PC-3 (cell line): ENCODE data around the gene OR10T2. TPM values are rescaled to one million over a fixed set of nuclear protein-coding genes. Genes with fewer than 3 reads are reported as not detected.

ENCODE experiments used
- ATAC-seq: fragments of 200-7000 bp; cut with Tn5 transposase; 2 replicates; pipeline ENCODE4 v1.9.1; 2020; ENCODE audit warnings: mild to moderate bottlenecking, moderate library complexity
- BruUV-seq: library from RNA; stranded (reverse); fragments of 400-500 nt; replicated peaks from 2 replicates; lab custom pipeline; 2021; lab: Mats Ljungman, UMichigan
- CTCF ChIA-PET: fragments of 300-600 bp; sonication (Branson Sonifier 250); formaldehyde crosslinking; loops from one replicate; lab custom pipeline; 2022; ENCODE audit warnings: antibody characterized with exemption; lab: Charles Lee
- POLR2A ChIA-PET: fragments of 300-600 bp; sonication (Branson Sonifier 250); formaldehyde crosslinking; loops from one replicate; lab custom pipeline; 2022; ENCODE audit warnings: antibody characterized with exemption; ENCODE audit not compliant: unreplicated experiment; lab: Charles Lee
- DNase-seq: peaks from one replicate; pipeline ENCODE4 v3.0.0-alpha.2; 2015
- H2AFZ ChIP-seq: fragments of 300-600 bp; sonication (generic); 2 replicates; pipeline ENCODE4 v1.6.0; 2016; ENCODE audit warnings: antibody characterized with exemption, low read length
- H3F3A ChIP-seq: fragments of 300-600 bp; sonication (generic); one replicate; pipeline ENCODE4 v1.6.0; 2017; ENCODE audit warnings: antibody characterized with exemption, low read length, control low read depth, mild to moderate bottlenecking; ENCODE audit not compliant: unreplicated experiment
- H3K27ac ChIP-seq: fragments of 300-600 bp; sonication (generic); 2 replicates; pipeline ENCODE4 v1.5.1; 2016; ENCODE audit warnings: mild to moderate bottlenecking, low read length
- H3K27me3 ChIP-seq: fragments of 300-600 bp; sonication (generic); 2 replicates; pipeline ENCODE4 v1.6.1; 2016; ENCODE audit warnings: low read length, mixed read lengths
- H3K36me3 ChIP-seq: fragments of 300-600 bp; sonication (generic); 2 replicates; pipeline ENCODE4 v1.6.1; 2016; ENCODE audit warnings: low read depth, mixed run types, low read length, mixed read lengths
- H3K4me1 ChIP-seq: fragments of 300-600 bp; sonication (generic); 2 replicates; pipeline ENCODE4 v1.5.1; 2016; ENCODE audit warnings: low read length; ENCODE audit not compliant: insufficient read depth
- H3K4me2 ChIP-seq: fragments of 300-600 bp; sonication (generic); 2 replicates; pipeline ENCODE4 v1.6.0; 2016; ENCODE audit warnings: low read length
- H3K4me3 ChIP-seq: fragments of 300-600 bp; sonication (generic); 2 replicates; pipeline ENCODE4 v1.5.1; 2016; ENCODE audit warnings: mild to moderate bottlenecking, low read length, mixed read lengths
- H3K79me2 ChIP-seq: fragments of 300-600 bp; sonication (generic); 2 replicates; pipeline ENCODE4 v1.6.1; 2017; ENCODE audit warnings: low read length, mixed read lengths
- H3K9ac ChIP-seq: fragments of 300-600 bp; sonication (generic); 2 replicates; pipeline ENCODE4 v1.6.0; 2016; ENCODE audit warnings: mild to moderate bottlenecking, low read length
- H3K9me2 ChIP-seq: fragments of 300-600 bp; sonication (generic); replicated peaks from 2 replicates; pipeline ENCODE4 v1.6.1; 2016; ENCODE audit warnings: mixed run types, low read length, mixed read lengths
- H3K9me3 ChIP-seq: fragments of 300-600 bp; sonication (generic); 2 replicates; pipeline ENCODE4 v1.6.1; 2016; ENCODE audit warnings: low read length, mixed read lengths
- H4K20me1 ChIP-seq: fragments of 300-600 bp; sonication (generic); 2 replicates; pipeline ENCODE4 v1.6.1; 2016; ENCODE audit warnings: low read length, mixed read lengths
- EZH2 ChIP-seq: fragments of 300-600 bp; sonication (generic); IDR thresholded peaks from one replicate; pipeline ENCODE4 v1.6.1; 2017; ENCODE audit warnings: antibody characterized with exemption, mild to moderate bottlenecking, low read length; ENCODE audit not compliant: unreplicated experiment
- EZH2phosphoT487 ChIP-seq: fragments of 300-600 bp; sonication (generic); IDR thresholded peaks from 2 replicates; pipeline ENCODE4 v1.6.1; 2018; ENCODE audit warnings: mild to moderate bottlenecking, antibody characterized with exemption, low read length, borderline replicate concordance
- intact Hi-C: fragments of 100-400 bp; cut with micrococcal nuclease; formaldehyde crosslinking; loops from 2 replicates; pipeline ENCODE4 v1.9.0; 2023
- total RNA-seq: library from RNA; depleted of rRNA; stranded (reverse); fragments of >200 nt; gene quantifications from 2 replicates; pipeline ENCODE4 v1.2.3, GENCODE V29; 2014
- TF ChIP-seq, protein P1 (sequence below): fragments of 300-600 bp; sonication (generic); conservative IDR thresholded peaks from 2 replicates; pipeline ENCODE4 v1.5.1; 2017; ENCODE audit warnings: antibody characterized with exemption, low read depth, mild to moderate bottlenecking, low read length

OR10T2 gene
- total RNA-seq, 1 experiment from 2014 or later: not detected

DNA sequence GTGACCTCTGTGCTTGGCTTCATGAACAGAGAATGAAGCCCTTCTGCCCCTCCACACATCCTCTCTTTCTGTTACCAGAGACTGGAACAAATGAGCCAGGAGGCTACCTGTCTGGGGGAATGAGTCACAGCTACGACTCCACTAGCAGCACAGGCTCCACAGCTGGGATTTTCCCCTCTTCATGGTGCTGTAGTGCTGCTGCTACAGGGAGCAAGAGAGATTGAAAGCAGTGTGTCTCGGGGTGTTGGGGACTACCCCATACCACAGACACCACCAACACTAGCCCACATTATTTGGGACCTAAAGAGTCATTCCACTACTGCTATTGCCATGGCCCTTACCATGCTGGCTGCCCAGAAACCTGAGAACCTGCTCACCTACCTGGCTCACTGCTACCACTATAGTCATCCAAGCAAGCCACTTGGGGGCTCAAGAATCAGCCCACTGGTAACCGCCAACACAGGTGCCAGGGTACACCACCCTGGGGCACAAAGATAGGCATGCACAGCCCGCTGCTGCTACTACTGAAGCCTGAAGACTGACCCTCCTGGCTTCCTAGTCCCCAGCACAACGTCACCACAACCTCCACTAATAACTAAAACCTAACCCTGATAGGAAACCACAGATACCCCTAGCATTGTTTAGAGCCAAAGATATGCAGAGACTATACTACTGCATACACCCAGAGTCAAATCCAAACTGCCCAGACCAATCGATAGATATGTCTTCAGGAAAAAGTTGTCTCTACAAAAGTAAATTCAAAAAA lies 27.9 kb downstream of the OR10T2 start:
- Histone ChIP-seq H3K27ac (no peak overlapping the region), H4K20me1 (no peaks in the 10 kb centered on the region), H3F3A (no peaks in the 10 kb centered on the region), H3K27me3 (no peaks in the 10 kb centered on the region), H3K36me3 (no peaks in the 10 kb centered on the region), H3K4me2 (no peak overlapping the region), H3K79me2 (no peaks in the 10 kb centered on the region), H3K4me1 (no peaks in the 10 kb centered on the region), H2AFZ (no peak overlapping the region), H3K9ac (no peak overlapping the region), H3K4me3 (no peak overlapping the region), H3K9me3 (no peaks in the 10 kb centered on the region; the same call in none of the 2 replicates), H3K9me2 (no peaks in the 10 kb centered on the region)
- BruUV-seq: no TSS peak
- ChIA-PET POLR2A (no interaction called here), CTCF (no interaction called here)
- intact Hi-C loops: no loop called here
- ATAC-seq (no peak), DNase-seq (no peak)
- TF ChIP-seq EZH2phosphoT487: no peak
- TF ChIP-seq, protein P1, sequence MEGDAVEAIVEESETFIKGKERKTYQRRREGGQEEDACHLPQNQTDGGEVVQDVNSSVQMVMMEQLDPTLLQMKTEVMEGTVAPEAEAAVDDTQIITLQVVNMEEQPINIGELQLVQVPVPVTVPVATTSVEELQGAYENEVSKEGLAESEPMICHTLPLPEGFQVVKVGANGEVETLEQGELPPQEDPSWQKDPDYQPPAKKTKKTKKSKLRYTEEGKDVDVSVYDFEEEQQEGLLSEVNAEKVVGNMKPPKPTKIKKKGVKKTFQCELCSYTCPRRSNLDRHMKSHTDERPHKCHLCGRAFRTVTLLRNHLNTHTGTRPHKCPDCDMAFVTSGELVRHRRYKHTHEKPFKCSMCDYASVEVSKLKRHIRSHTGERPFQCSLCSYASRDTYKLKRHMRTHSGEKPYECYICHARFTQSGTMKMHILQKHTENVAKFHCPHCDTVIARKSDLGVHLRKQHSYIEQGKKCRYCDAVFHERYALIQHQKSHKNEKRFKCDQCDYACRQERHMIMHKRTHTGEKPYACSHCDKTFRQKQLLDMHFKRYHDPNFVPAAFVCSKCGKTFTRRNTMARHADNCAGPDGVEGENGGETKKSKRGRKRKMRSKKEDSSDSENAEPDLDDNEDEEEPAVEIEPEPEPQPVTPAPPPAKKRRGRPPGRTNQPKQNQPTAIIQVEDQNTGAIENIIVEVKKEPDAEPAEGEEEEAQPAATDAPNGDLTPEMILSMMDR: no peak

DNA sequence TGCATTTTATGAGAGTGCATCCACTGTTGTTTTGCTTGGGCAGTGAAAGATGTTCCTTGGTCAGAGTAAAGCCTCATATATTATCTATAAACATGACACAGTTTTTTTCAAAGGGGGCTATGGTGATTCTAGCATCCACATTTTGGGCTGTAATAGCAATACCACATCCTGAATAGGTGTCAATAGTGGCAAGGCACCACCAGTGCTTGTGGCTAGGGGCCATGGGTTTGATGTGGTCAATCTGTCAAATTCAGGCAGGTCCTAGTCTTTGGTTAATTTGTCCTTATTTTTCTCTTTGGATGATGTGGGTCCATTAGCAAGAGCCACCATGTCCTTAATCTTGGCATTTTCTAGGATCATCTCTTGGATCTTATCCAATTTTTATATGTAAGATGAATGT lies 32.5 kb downstream of the OR10T2 start:
- no TSS peak for BruUV-seq
- H3K4me1 ChIP-seq: no peaks in the 10 kb centered on the region
- H3K79me2 ChIP-seq: no peaks in the 10 kb centered on the region
- CTCF ChIA-PET: no interaction called here
- H3K9ac ChIP-seq: no peak overlapping the region
- no peaks in the 10 kb centered on the region for H3K36me3 ChIP-seq
- TF ChIP-seq, protein P1: no peak
- no peaks in the 10 kb centered on the region for H3F3A ChIP-seq
- H4K20me1 ChIP-seq: no peaks in the 10 kb centered on the region
- no peaks in the 10 kb centered on the region for H3K9me2 ChIP-seq
- H3K27ac ChIP-seq: no peak overlapping the region
- H3K9me3 ChIP-seq: no peaks in the 10 kb centered on the region; the same call in none of the 2 replicates
- no peak overlapping the region for H2AFZ ChIP-seq
- intact Hi-C loops: no loop called here
- no peak overlapping the region for H3K4me2 ChIP-seq
- no peak for DNase-seq
- no peak overlapping the region for H3K4me3 ChIP-seq
- POLR2A ChIA-PET: no interaction called here
- no peaks in the 10 kb centered on the region for H3K27me3 ChIP-seq
- ATAC-seq: no peak

DNA sequence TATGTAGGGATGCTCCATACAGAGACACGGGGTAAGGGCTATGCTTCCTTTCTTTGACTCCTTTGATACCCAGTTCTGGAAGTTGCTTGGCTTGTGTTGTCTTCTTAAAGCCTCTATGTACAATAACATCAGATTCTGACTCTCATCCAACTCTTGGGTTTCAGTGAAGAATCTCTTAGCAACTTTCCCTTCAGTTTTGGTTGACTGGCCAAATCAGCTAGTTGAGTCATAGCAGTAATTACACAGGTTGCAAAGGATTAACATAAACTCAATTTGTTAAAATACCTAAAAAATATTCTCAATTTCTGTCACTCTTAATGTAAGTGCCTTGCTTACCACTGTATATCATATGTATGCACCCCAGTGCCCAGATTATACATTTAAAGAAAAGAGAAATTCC lies 36.3 kb downstream of the OR10T2 start:
- H3K27ac ChIP-seq: no peak overlapping the region
- no TSS peak for BruUV-seq
- H3F3A ChIP-seq: no peaks in the 10 kb centered on the region
- H4K20me1 ChIP-seq: no peaks in the 10 kb centered on the region
- no peaks in the 10 kb centered on the region for H3K4me1 ChIP-seq
- no peak overlapping the region for H3K4me2 ChIP-seq
- no peak overlapping the region for H2AFZ ChIP-seq
- no peaks in the 10 kb centered on the region for H3K27me3 ChIP-seq
- ChIA-PET CTCF (no interaction called here), POLR2A (no interaction called here)
- no peak overlapping the region for H3K9ac ChIP-seq
- no peaks in the 10 kb centered on the region for H3K9me2 ChIP-seq
- no peaks in the 10 kb centered on the region for H3K79me2 ChIP-seq
- H3K4me3 ChIP-seq: no peak overlapping the region
- ATAC-seq (no peak), DNase-seq (no peak)
- no peak for TF ChIP-seq EZH2phosphoT487
- no peak for TF ChIP-seq EZH2
- no peaks in the 10 kb centered on the region for H3K9me3 ChIP-seq
- no peaks in the 10 kb centered on the region for H3K36me3 ChIP-seq
- intact Hi-C loops: no loop called here
